Measurements from ENCODE around the gene CORO2A.

- TF ChIP-seq CTCF (IDR thresholded peaks at IDR 0.05) (no peak), POLR2A (IDR thresholded peaks at IDR 0.05) (no peak)
Observed at GRCh38 chr9:98199388-98200033, 7.1 kb upstream of the CORO2A start.
